DND-41 (cell line): ENCODE measurements around the gene AIFM1.

ENCODE experiments used
- ATAC-seq: fragments of 200-7000 bp; cut with Tn5 transposase; 3 replicates; pipeline ENCODE4 v1.9.1; 2021; ENCODE audit warnings: low read depth; ENCODE audit not compliant: insufficient read depth
- DNase-seq: peaks from one replicate; pipeline ENCODE4 v3.0.0-alpha.2; 2020
- H2AFZ ChIP-seq: 2 replicates; pipeline ENCODE4 v1.6.0; 2012; ENCODE audit warnings: low read depth, low read length
- H3K27ac ChIP-seq: 2 replicates; pipeline ENCODE4 v1.5.1; 2012; ENCODE audit warnings: low read length, inconsistent platforms
- H3K27me3 ChIP-seq: fragments of 200-600 bp; sonication (generic); 2 replicates; pipeline ENCODE4 v1.6.0; 2012; ENCODE audit warnings: low read length, mild to moderate bottlenecking, inconsistent platforms; ENCODE audit not compliant: insufficient read depth, poor library complexity
- H3K36me3 ChIP-seq: 2 replicates; pipeline ENCODE4 v1.5.1; 2012; ENCODE audit warnings: low read length, inconsistent platforms; ENCODE audit not compliant: insufficient read depth
- H3K4me1 ChIP-seq: 2 replicates; pipeline ENCODE4 v1.5.1; 2012; ENCODE audit warnings: mild to moderate bottlenecking, low read length; ENCODE audit not compliant: insufficient read depth
- H3K4me2 ChIP-seq: 2 replicates; pipeline ENCODE4 v1.6.0; 2012; ENCODE audit warnings: mild to moderate bottlenecking, moderate library complexity, low read length, inconsistent platforms; ENCODE audit not compliant: insufficient read depth
- H3K4me3 ChIP-seq, 2 experiments: fragments of 200-600 bp in 1 of 2; shearing (Covaris generic) in 1 of 2; 2 replicates each; pipeline ENCODE4 v1.5.1; 2012 to 2016; ENCODE audit warnings: inconsistent platforms in 2 of 2, low read length in 2 of 2, mild to moderate bottlenecking in 2 of 2, low read depth in 1 of 2, moderate library complexity in 1 of 2
- H3K79me2 ChIP-seq: 2 replicates; pipeline ENCODE4 v1.6.0; 2012; ENCODE audit warnings: low read length, inconsistent platforms; ENCODE audit not compliant: insufficient read depth
- H3K9ac ChIP-seq: 2 replicates; pipeline ENCODE4 v1.6.0; 2012; ENCODE audit warnings: low read depth, mild to moderate bottlenecking, inconsistent platforms, low read length, moderate library complexity
- H3K9me3 ChIP-seq: 2 replicates; pipeline ENCODE4 v1.5.1; 2012; ENCODE audit warnings: low read length, moderate library complexity, mild to moderate bottlenecking, inconsistent platforms; ENCODE audit not compliant: insufficient read depth, severe bottlenecking
- H4K20me1 ChIP-seq: 2 replicates; pipeline ENCODE4 v1.6.0; 2012; ENCODE audit warnings: low read length; ENCODE audit not compliant: insufficient read depth
- CTCF ChIP-seq: IDR thresholded peaks from 2 replicates; pipeline ENCODE4 v1.5.1; 2012; ENCODE audit warnings: borderline replicate concordance, low read length, moderate library complexity, mild to moderate bottlenecking; ENCODE audit not compliant: poor library complexity, severe bottlenecking; ENCODE audit errors: extremely low read depth
- EZH2 ChIP-seq: IDR thresholded peaks from 3 replicates; pipeline ENCODE4 v1.6.1; 2012; ENCODE audit warnings: borderline replicate concordance, low read depth, mild to moderate bottlenecking, moderate library complexity, low read length, inconsistent platforms; ENCODE audit not compliant: severe bottlenecking

Gene AIFM1

GRCh38 chrX:130211415-130212186, 46.0 kb upstream of the AIFM1 start:
- H3K27ac ChIP-seq: no peak overlapping the region

GRCh38 chrX:130204647-130205046, 39.0 kb upstream of the AIFM1 start:
- Histone ChIP-seq H3K9me3 (no peaks in the 10 kb centered on the region), H3K79me2 (no peaks in the 10 kb centered on the region)

More at GRCh38 chrX:130211415-130212186, 46.0 kb upstream of the AIFM1 start:
- Histone ChIP-seq H3K4me2 (no peak overlapping the region), H3K79me2 (no peaks in the 10 kb centered on the region), H3K4me3 (no peak overlapping the region), H2AFZ (no peak overlapping the region), H3K27me3 (no peaks in the 10 kb centered on the region), H3K36me3 (peaks cover 42% of the 10 kb centered on the region; the same call in 1 of the 2 replicates), H4K20me1 (no peaks in the 10 kb centered on the region), H3K4me1 (no peaks in the 10 kb centered on the region), H3K9ac (no peak overlapping the region), H3K9me3 (no peaks in the 10 kb centered on the region)
- TF ChIP-seq EZH2 (no peak), CTCF (no peak)
- no peak for DNase-seq
- no peak for ATAC-seq

GRCh38 chrX:130197464-130197863, 31.8 kb upstream of the AIFM1 start:
- ATAC-seq (no peak), DNase-seq (no peak)
- Histone ChIP-seq H3K27ac (no peak overlapping the region), H3K9me3 (no peaks in the 10 kb centered on the region), H3K36me3 (no peaks in the 10 kb centered on the region; the same call in 1 of the 2 replicates), H3K27me3 (no peaks in the 10 kb centered on the region), H3K79me2 (no peaks in the 10 kb centered on the region), H4K20me1 (no peaks in the 10 kb centered on the region), H3K4me1 (no peaks in the 10 kb centered on the region), H3K4me3 (no peak overlapping the region), H2AFZ (no peak overlapping the region), H3K9ac (no peak overlapping the region), H3K4me2 (no peak overlapping the region)
- TF ChIP-seq CTCF: no peak
- no peak for TF ChIP-seq EZH2

More at GRCh38 chrX:130204647-130205046, 39.0 kb upstream of the AIFM1 start:
- H3K36me3 ChIP-seq: peaks cover 17% of the 10 kb centered on the region; the same call in 1 of the 2 replicates
- no peaks in the 10 kb centered on the region for H3K27me3 ChIP-seq
- DNase-seq: no peak
- no peaks in the 10 kb centered on the region for H4K20me1 ChIP-seq
- H3K4me2 ChIP-seq: no peak overlapping the region
- no peak overlapping the region for H3K4me3 ChIP-seq
- H3K9ac ChIP-seq: no peak overlapping the region
- no peak overlapping the region for H3K27ac ChIP-seq
- H2AFZ ChIP-seq: no peak overlapping the region
- ATAC-seq: no peak
- TF ChIP-seq CTCF (no peak), EZH2 (no peak)
- H3K4me1 ChIP-seq: no peaks in the 10 kb centered on the region
